H4 (cell line): Measurements from ENCODE around the gene CELSR3. TPM values are rescaled to one million over a fixed set of nuclear protein-coding genes. Genes with fewer than 3 reads are reported as not detected.

Experiments
- DNase-seq: peaks from one replicate; pipeline ENCODE4 v3.0.0-alpha.2; 2015; ENCODE audit warnings: low spot score
- total RNA-seq: library from RNA; depleted of rRNA; stranded (reverse); fragments of >200 nt; shearing (Covaris generic); gene quantifications from 2 replicates; pipeline ENCODE4 v1.2.3, GENCODE V29; 2014

Gene CELSR3
- total RNA-seq, 1 experiment from 2014 or later, result 3.1 TPM

- DNase-seq, result no peak
Measured at GRCh38 chr3:48661501-48662144, 1.1 kb downstream of the CELSR3 start.

DNA sequence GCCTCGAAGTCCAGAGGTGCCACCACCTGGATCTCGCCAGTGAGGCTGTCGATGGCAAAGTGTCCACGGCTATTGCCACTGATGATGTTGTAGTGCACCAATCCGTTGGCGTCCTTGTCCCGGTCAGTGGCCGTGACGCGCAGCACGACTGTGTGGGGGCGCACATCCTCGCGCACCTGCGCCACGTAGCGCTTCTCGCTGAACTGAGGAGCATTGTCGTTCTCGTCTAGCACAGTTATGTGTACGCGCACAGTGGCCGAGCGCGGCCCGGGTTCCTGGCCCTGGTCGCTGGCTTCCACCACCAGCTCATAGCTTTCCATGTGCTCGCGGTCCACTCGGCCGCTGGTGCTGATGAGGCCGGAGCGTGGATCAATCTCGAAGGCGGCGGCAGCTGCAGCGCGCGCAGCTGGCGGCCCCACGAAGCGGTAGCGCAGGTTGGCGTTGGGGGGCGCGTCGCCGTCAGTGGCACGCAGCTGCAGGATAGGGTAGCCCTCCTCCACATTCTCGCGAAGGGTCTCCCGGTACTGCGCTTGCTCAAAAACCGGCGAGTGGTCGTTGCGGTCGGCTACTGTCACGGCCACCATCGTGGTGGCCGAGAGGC lies 1.8 kb downstream of the CELSR3 start:
- DNase-seq, result no peak

- no peak for DNase-seq
Measured at GRCh38 chr3:48656841-48657281, 5.8 kb downstream of the CELSR3 start.

- no peak for DNase-seq
Measured at GRCh38 chr3:48656061-48656840, 6.4 kb downstream of the CELSR3 start.

GRCh38 chr3:48655606-48656005 lies 7.1 kb downstream of the CELSR3 start:
- no peak for DNase-seq

DNA sequence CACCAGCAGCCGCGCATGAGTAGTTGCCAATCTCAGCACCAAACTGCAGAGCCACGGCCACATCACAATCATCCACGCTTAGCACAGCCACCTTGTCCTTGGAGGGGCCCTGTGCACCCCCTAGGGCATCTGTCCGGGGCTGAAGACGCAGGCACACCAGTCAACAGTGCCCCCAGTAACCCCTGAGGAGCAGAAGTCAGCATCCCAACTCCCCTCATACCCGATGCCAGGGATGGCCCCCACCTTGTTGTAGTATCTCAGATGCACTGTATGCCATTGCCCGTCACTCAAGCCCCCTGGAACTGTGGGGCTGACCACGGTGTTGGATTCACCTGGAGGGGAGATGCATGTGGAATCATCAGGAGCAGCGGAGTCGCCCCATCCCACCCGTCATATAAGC lies 7.6 kb downstream of the CELSR3 start:
- DNase-seq, result no peak

- DNase-seq, result no peak
Measured at GRCh38 chr3:48652923-48653715, 9.6 kb downstream of the CELSR3 start.

DNA sequence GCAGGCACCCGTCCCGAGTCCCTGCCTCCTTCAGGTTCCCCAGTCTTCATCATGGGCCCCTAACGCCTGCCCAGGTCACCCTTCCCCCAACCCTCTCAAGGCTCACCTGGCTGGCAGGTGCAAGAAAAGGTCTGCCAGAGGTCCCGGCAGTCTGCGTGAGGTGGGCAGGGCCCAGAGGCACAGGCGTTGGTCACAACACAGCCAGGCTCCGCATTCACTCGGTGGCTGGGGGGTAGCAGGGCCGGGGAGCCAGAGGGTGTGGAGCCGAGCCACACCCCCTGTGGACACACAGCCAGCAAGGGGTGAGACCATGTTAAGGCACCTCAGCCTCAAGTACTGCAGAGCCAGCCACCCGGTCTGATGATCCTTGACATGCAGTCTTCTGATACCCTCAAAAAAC lies 10.9 kb downstream of the CELSR3 start:
- DNase-seq, result no peak

- DNase-seq, result no peak
Measured at GRCh38 chr3:48650723-48651122, 12.0 kb downstream of the CELSR3 start.

GRCh38 chr3:48648188-48648850 lies 14.4 kb downstream of the CELSR3 start:
- DNase-seq, result no peak

DNA sequence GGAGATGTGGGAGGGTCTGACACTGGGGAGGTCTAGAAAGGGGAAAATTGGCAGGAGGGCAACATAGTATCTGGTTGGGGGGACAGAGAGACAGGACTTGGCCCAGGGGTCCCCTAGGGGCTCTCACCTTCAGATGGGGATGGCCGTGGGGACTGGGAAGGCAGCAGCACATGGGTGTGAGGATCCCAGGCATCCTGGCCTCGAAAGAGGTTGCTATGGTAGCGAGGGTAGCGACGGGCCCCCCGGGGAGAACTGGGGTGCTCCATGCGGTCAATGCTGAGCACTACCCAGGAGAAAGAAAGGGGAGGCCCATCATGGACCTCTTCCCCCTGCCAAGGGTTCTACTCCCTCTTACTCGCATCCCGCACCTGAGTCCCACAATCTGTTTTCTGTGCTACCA lies 15.0 kb downstream of the CELSR3 start:
- DNase-seq, result no peak

DNA sequence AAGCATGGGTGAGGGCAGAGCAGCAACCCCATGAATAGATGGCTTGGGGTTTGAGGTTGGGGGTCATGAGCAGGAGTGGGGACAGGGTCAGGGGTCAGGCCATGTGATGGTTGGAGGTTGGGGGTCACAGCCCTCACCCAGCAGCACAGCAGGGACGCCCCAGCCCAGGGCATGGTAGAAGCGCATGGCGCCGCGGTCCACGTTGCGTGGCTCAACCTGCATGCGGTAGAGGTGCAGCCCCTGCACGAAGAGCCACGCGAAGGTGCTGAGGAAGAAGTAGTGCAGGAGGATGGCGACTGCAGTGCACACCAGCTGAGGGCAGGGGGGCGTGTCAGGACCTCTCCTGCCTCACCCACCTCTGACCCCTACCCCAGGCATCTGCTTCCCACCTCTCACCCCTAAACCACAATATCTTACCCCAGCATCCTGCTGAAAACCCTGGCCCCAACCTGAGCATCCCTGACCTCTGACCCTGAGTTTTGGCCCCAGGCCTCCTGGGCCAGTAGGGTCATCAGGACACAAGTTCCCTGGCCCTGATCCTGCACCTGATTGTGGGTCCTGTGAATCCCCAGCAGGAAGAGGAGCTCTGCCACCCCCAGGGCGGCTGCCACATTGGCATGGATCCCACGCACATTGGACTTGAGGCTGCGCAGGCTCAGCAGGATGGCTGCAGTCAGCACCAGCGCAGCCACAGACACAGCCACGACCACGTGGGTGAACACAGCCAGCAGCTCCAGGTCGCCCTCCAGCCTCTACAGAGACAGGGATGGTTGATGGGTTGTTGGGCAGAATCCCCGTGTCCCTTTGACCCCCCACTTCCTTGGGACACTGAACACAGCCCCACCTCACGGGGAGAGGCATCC lies 17.6 kb downstream of the CELSR3 start:
- DNase-seq, result no peak

DNA sequence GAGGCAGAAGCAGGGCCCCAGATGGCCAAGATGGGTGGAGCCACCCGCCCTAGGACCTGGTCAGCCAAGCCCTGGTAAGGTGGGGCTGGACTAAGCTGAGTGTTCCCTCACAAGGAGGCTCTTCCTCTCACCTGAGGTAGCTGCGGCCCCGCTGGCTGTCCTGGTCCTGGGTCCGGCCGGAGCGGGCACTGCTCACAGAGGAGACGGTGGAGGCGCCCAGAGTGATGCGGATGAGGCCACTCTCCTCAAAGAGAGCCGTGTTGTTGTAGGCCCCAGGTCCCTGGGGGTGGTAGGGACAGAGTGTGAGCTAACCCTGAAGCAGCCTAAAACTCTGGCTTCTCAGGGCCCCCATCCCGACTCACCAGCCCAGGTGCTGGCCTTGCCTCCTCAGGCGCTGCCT lies 20.1 kb downstream of the CELSR3 start:
- DNase-seq, result no peak

GRCh38 chr3:48641396-48641795 lies 21.3 kb downstream of the CELSR3 start:
- DNase-seq, result no peak

DNA sequence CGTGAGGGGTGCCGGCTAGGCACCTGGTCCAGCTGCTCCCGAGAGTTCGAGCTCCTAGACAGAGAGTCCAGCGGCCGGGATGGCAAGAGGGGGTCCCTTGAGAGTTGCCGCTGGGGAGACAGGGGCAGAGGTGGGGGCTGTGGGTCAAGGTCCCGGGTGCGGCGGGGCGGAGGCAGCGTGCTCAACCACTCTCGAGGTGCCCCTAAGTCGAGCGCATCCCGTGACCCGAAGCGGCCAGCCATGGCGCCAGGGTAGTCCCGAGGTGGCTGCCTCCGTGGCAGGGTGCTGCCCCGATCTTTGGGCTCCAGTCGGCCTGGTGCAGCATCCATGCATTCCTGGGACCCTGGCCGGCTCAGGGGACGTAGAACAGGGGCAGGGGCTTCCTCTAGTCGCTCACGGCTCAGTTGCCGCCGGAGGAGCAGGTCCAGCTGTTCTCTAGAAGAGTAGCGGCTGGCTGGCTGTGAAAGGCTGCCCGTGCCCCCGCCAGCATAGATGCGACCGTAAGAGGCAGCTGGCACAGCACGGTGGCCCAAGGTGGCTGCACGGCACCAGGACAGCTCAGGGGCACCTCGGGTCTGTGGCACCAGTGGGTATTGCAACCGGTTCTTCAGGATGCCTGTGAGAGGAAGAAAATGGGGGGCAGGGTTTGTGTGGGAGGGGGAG lies 22.6 kb downstream of the CELSR3 start:
- no peak for DNase-seq

DNA sequence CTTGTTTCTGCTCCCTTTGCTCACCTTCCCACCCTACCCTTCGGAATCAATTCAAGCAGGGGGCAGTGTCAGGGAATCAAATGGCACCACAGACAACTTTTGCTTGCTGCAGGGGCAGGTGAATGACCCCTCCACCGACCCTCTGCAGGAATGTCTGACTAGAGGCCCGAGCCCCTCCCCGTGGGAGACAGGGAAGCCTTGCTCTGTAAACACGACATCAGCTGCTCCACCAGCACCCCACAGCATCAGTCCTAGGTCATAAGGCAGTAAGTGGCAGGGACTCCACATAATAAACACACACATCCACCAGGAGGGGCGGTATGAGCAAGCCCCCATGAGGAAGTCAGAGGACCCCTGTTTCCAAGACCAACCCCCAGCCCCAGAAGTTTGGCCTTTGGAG lies 25.4 kb downstream of the CELSR3 start:
- no peak for DNase-seq

GRCh38 chr3:48636149-48636655 lies 26.5 kb downstream of the CELSR3 start:
- no peak for DNase-seq

GRCh38 chr3:48635222-48636021 lies 27.3 kb downstream of the CELSR3 start, which contains the start of gene SLC26A6:
SLC26A6 (minus strand) TSS chr3:48635461; CDS start chr3:48635393, 68 bp downstream.
- DNase-seq, result peak; percentile 84

- DNase-seq, result peak; percentile 13
Measured at GRCh38 chr3:48634661-48635221, 27.9 kb downstream of the CELSR3 start.
